ENCODE results near the gene MFF. TPM values are rescaled to one million over a fixed set of nuclear protein-coding genes. Genes with fewer than 3 reads are reported as not detected.

MFF gene
- total and polyA plus RNA-seq, 2 of the 4 experiments (the other 2 are of a cell fraction): 70.1 to 86.4 TPM

GRCh38 chr2:227340106-227340505, 15.1 kb downstream of the MFF start:
- ATAC-seq (ENCODE audit: low read depth) (no peak), DNase-seq (no peak)
- no peaks in the 10 kb centered on the region for H3K27me3 ChIP-seq (ENCODE audit: control insufficient read depth, insufficient read depth, low read length)
- H3K56ac ChIP-seq (ENCODE audit: extremely low read depth, insufficient read depth, low read length): no peak overlapping the region
- intact Hi-C loops (cut with micrococcal nuclease): no loop called here
- no peak overlapping the region for H3K27ac ChIP-seq (ENCODE audit: insufficient read depth, low read length)
- H3K9me3 ChIP-seq (ENCODE audit: control insufficient read depth, insufficient read depth, low read length): no peaks in the 10 kb centered on the region
- no peak overlapping the region for H3K4ac ChIP-seq (ENCODE audit: low read depth, low read length)
- H2BK15ac ChIP-seq (ENCODE audit: low read depth, low read length): no peak overlapping the region
- no peaks in the 10 kb centered on the region for H4K20me1 ChIP-seq (ENCODE audit: insufficient read depth, low read length)
- H3K18ac ChIP-seq (ENCODE audit: low read depth, low read length): no peak overlapping the region
- no peak overlapping the region for H2BK20ac ChIP-seq (ENCODE audit: low read depth, low read length)
- no peak overlapping the region for H4K91ac ChIP-seq (ENCODE audit: insufficient read depth, low read depth, low read length)
- dilution Hi-C loops (cut with HindIII; ENCODE audit: low sequenced_read_pairs, unreplicated experiment): no loop called here
- H3K79me1 ChIP-seq (ENCODE audit: low read depth in 1 of 2, low read length in 2 of 2): peaks cover 8 to 18% of the 10 kb centered on the region in 2 experiments
- H3K4me3 ChIP-seq (ENCODE audit: insufficient read depth, low read depth, low read length): no peak overlapping the region
- H2BK120ac ChIP-seq (ENCODE audit: low read depth, low read length): no peak overlapping the region
- peaks cover 11% of the 10 kb centered on the region for H3K36me3 ChIP-seq (ENCODE audit: control insufficient read depth, insufficient read depth, low read length)
- no TSS peak for BruUV-seq (replicated peaks)
- no peak overlapping the region for H3K23ac ChIP-seq (ENCODE audit: low read depth, low read length)
- no peak overlapping the region for H4K5ac ChIP-seq (ENCODE audit: low read depth, low read length)
- no peak overlapping the region for H2AK5ac ChIP-seq (ENCODE audit: low read depth, low read length)
- peaks cover 3% of the 10 kb centered on the region for H3K9me1 ChIP-seq (ENCODE audit: insufficient read depth, low read length)
- ChIA-PET POLR2A (ENCODE audit: unreplicated experiment) (no interaction called here), CTCF (interaction anchor here (1.0 kb wide), 1 partner anchor 33 kb away, joined by 3 read pairs; no protein-coding TSS in a partner anchor)
- no peak overlapping the region for H2AK9ac ChIP-seq (replicated peaks; ENCODE audit: low read depth, low read length, poor library complexity)
- H2BK5ac ChIP-seq (ENCODE audit: low read depth, low read length, poor library complexity, severe bottlenecking): no peak overlapping the region
- no peaks in the 10 kb centered on the region for H3K4me1 ChIP-seq (ENCODE audit: control insufficient read depth, insufficient read depth, low read length)
- in situ Hi-C loops (cut with MboI; ENCODE audit: low sequenced_read_pairs): no loop called here
- no peak overlapping the region for H3K9ac ChIP-seq (ENCODE audit: low read depth, low read length)
- TF ChIP-seq USF2 (IDR thresholded peaks at IDR 0.05; ENCODE audit: low read depth, low read length) (no peak), ELK1 (IDR thresholded peaks at IDR 0.05; ENCODE audit: borderline replicate concordance, low read depth, low read length) (no peak), RAD21 (IDR thresholded peaks at IDR 0.05; ENCODE audit: low read length) (no peak), RFX5 (IDR thresholded peaks at IDR 0.05; ENCODE audit: low read depth, low read length) (no peak), CTCF (conservative IDR thresholded peaks at IDR 0.05; ENCODE audit: low read depth, low read length) (no peak), NFE2L2 (IDR thresholded peaks at IDR 0.05; ENCODE audit: low read depth, low read length) (no peak), FOS (IDR thresholded peaks at IDR 0.05; ENCODE audit: low read depth, low read length) (no peak), MXI1 (IDR thresholded peaks at IDR 0.05; ENCODE audit: borderline replicate concordance, low read depth, low read length) (no peak), CEBPB (IDR thresholded peaks at IDR 0.05; ENCODE audit: low read depth, low read length) (no peak), POLR2A (IDR thresholded peaks at IDR 0.05; ENCODE audit: low read depth, low read length) (no peak), RCOR1 (IDR thresholded peaks at IDR 0.05; ENCODE audit: insufficient replicate concordance, low read length) (no peak), BHLHE40 (IDR thresholded peaks at IDR 0.05; ENCODE audit: low read depth, low read length) (no peak), SMC3 (IDR thresholded peaks at IDR 0.05; ENCODE audit: low read depth, low read length) (no peak), MAFK (IDR thresholded peaks at IDR 0.05; ENCODE audit: low read depth, low read length) (no peak)
- no CpG with 5 or more reads among the region's 6 CpGs for WGBS, 2 experiments (ENCODE audit: extremely low coverage in 2 of 2, insufficient read length in 1 of 2)
- H3K14ac ChIP-seq (replicated peaks; ENCODE audit: low read depth, low read length): no peak overlapping the region
- H3K4me2 ChIP-seq (ENCODE audit: low read depth, low read length): no peak overlapping the region
- H4K8ac ChIP-seq (ENCODE audit: low read depth in 2 of 2, low read length in 2 of 2): no peak overlapping the region
- no peak overlapping the region for H2AFZ ChIP-seq (replicated peaks; ENCODE audit: low read length, poor library complexity)
